ENCODE results near the gene TOR1AIP2. TPM values are rescaled to one million over a fixed set of nuclear protein-coding genes. Genes with fewer than 3 reads are reported as not detected.

TOR1AIP2 gene
- total and polyA plus RNA-seq, 2 of the 13 experiments (the other 11 are each of a cell fraction or from before 2014, with no cell fraction given) = 35.2 to 65.8 TPM

GRCh38 chr1:179800481-179800880 lies 77.1 kb downstream of the TOR1AIP2 start:
- no peaks in the 10 kb centered on the region for H3K79me2 ChIP-seq (ENCODE audit: insufficient read depth, low read length)
- ATAC-seq (no peak), DNase-seq (ENCODE audit: low spot score) (no peak), FAIRE-seq (no peak)
- intact Hi-C loops (cut with micrococcal nuclease; ENCODE audit: unreplicated experiment) (no loop called here), in situ Hi-C loops (cut with HindIII; ENCODE audit: extremely low pct_ligation_motif_present, low pct_unique_long_range_greater_than_20kb) (no loop called here)
- no peaks in the 10 kb centered on the region for H3K4me1 ChIP-seq (ENCODE audit: insufficient read depth, low read length)
- BruUV-seq (replicated peaks) = no TSS peak
- H3K27me3 ChIP-seq (ENCODE audit: control insufficient read depth in 1 of 2, insufficient read depth in 2 of 2, low read length in 2 of 2) = peaks cover 2 to 3% of the 10 kb centered on the region in 2 experiments; a peak in 4 of 5 replicates
- no peaks in the 10 kb centered on the region for H3K9me3 ChIP-seq (ENCODE audit: low read length)
- H3K27ac ChIP-seq (ENCODE audit: extremely low read length, insufficient read depth, low read length) = no peak overlapping the region
- CTCF ChIA-PET (ENCODE audit: low intra/inter-chr PET ratio, low total read pairs) = no interaction called here
- no peaks in the 10 kb centered on the region for H4K20me1 ChIP-seq (ENCODE audit: insufficient read depth, low read length)
- no peak overlapping the region for H3K4me3 ChIP-seq (replicated peaks in 1 of 3; ENCODE audit: insufficient read depth in 1 of 3, low read depth in 2 of 3, low read length in 3 of 3)
- no peak overlapping the region for H3K4me2 ChIP-seq (ENCODE audit: low read depth, low read length)
- 26% methylated on average over 4 of the region's 4 CpGs for WGBS (ENCODE audit: low lambda C conversion rate)
- H2AFZ ChIP-seq (ENCODE audit: low read length) = no peak overlapping the region
- no peaks in the 10 kb centered on the region for H3K36me3 ChIP-seq (replicated peaks in 1 of 2; ENCODE audit: control insufficient read depth in 1 of 2, insufficient read depth in 2 of 2, low read length in 2 of 2)
- no peak overlapping the region for H3K9ac ChIP-seq (ENCODE audit: insufficient read depth, low read depth, low read length)
- POLR2A ChIA-PET = no interaction called here
- TF ChIP-seq ZNF780A (CRISPR knock-in tag; IDR thresholded peaks at IDR 0.05) (no peak), RERE (CRISPR knock-in tag; IDR thresholded peaks at IDR 0.05; ENCODE audit: low read depth) (no peak), ZNF512 (CRISPR knock-in tag; IDR thresholded peaks at IDR 0.05) (no peak), ZFP82 (CRISPR knock-in tag; IDR thresholded peaks at IDR 0.05; ENCODE audit: borderline replicate concordance) (no peak), ZSCAN20 (CRISPR knock-in tag; IDR thresholded peaks at IDR 0.05; ENCODE audit: borderline replicate concordance) (no peak), TBX3 (IDR thresholded peaks at IDR 0.05; ENCODE audit: borderline replicate concordance) (no peak), CEBPB (IDR thresholded peaks at IDR 0.05; ENCODE audit: borderline replicate concordance, low read depth, low read length) (no peak), SAP130 (CRISPR knock-in tag; IDR thresholded peaks at IDR 0.05; ENCODE audit: low read depth) (no peak), ZNF33A (CRISPR knock-in tag; IDR thresholded peaks at IDR 0.05; ENCODE audit: borderline replicate concordance) (no peak), ZSCAN5A (CRISPR knock-in tag; IDR thresholded peaks at IDR 0.05; ENCODE audit: borderline replicate concordance) (no peak), HDAC6 (IDR thresholded peaks at IDR 0.05; ENCODE audit: low read depth, low read length) (no peak)

All from HepG2 (cell line).